ENCODE data around the gene ENO2.

DNA sequence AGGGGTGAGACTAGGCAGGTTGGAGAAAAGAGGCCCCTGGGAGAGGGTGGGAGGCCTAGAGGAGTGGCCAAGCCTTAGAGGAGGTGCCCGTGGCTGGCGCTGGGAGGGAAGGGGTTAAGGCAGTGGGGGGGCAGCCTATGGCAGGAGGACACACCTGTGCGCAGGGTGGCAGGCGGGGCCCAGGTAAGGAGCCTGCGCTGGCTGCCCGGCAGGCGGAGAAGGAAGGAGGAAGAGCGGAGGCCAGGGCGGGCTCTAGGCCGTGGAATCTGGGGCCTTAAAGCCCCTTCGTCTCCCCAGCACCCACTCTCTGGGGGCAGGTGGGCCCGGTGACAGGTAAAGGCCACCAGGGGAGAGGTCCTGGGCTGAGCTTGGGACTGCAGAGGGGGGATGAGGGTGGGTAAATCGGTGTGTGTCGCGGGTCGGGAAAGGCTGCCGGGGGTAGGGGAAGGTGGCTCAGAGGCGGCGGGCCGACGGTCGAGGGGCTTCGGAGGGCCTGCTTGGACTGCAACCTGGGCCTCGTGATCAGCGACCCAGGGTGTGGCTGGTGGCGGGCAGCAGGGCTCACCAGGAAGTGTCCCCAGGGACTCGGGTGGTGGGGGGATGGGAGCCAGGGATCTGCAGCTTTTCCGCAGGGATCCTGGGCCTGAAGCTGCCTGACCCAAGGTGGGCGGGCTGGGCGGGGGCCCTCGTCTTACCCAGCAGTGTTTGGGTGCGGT lies 48.8 kb downstream of the ENO2 start:
- TF ChIP-seq TAF1 (IDR thresholded peaks at IDR 0.05; ENCODE audit: borderline replicate concordance, low read depth, low read length): no peak
- no peak; the same call in 1 of the 2 replicates for TF ChIP-seq POLR2A (IDR thresholded peaks at IDR 0.05; ENCODE audit: low read depth, low read length)
- no peak for TF ChIP-seq POLR2AphosphoS5 (IDR thresholded peaks at IDR 0.05; ENCODE audit: low read depth, low read length)
